ENCODE measurements around the gene ERGIC1.

GRCh38 chr5:172895549-172895948, 61.5 kb downstream of the ERGIC1 start:
- no peak for TF ChIP-seq L3MBTL2 (conservative IDR thresholded peaks at IDR 0.05)
- TF ChIP-seq SUZ12 (IDR thresholded peaks at IDR 0.05) = no peak
- no peak for TF ChIP-seq FOXK2 (IDR thresholded peaks at IDR 0.05)
- TF ChIP-seq ELF4 (IDR thresholded peaks at IDR 0.05) = no peak
- TF ChIP-seq FOXM1 (IDR thresholded peaks at IDR 0.05; ENCODE audit: borderline replicate concordance) = no peak
- TF ChIP-seq SP1 (IDR thresholded peaks at IDR 0.05) = no peak
- TF ChIP-seq LEF1 (IDR thresholded peaks at IDR 0.05; ENCODE audit: borderline replicate concordance) = no peak

Data from HEK293T (cell line).